ENCODE data around the gene APBA1. TPM values are rescaled to one million over a fixed set of nuclear protein-coding genes. Genes with fewer than 3 reads are reported as not detected.

Gene APBA1
- total RNA-seq, 2 experiments from 2014 or later, result 0.47 to 1.4 TPM

DNA sequence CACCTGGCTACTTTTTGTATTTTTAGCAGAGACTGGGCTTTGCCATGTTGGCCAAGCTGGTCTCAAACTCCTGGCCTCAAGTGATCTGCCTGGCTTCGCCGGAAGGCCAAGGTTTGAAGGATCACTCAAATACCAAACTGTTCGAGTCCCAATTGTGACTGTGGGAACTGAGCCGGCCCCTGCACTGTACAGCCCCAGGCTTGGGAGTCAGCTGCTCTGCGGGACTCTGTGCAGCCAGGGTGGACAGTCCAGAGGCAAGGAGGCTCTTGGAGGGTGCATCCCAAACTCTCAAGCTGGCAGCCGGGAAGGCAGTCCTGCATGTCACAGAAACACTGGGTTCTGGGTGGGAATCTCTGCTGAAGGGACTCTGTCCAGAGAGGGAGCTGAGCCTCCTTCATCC is 238.2 kb downstream of the APBA1 start:
- no peaks in the 10 kb centered on the region for H3K4me1 Mint-ChIP-seq (ENCODE audit: low read depth)
- H3K4me1 ChIP-seq (ENCODE audit: insufficient read depth, low read length), result no peaks in the 10 kb centered on the region
- no peaks in the 10 kb centered on the region for H3K9me3 ChIP-seq (ENCODE audit: control insufficient read depth in 1 of 2, insufficient read depth in 1 of 2, low read length in 2 of 2)
- H3K27me3 ChIP-seq (ENCODE audit: control insufficient read depth in 1 of 2, insufficient read depth in 2 of 2, low read length in 2 of 2), result no peaks in the 10 kb centered on the region
- CTCF ChIA-PET, result interaction anchor here (0.7 kb wide), 1 partner anchor 12 kb away, joined by 4 read pairs; no protein-coding TSS in a partner anchor
- ATAC-seq (ENCODE audit: poor library complexity) (no peak), DNase-seq (no peak)
- H3K27me3 Mint-ChIP-seq, result no peaks in the 10 kb centered on the region
- H3K27ac ChIP-seq (ENCODE audit: low read depth in 1 of 2, low read length in 2 of 2), result no peak overlapping the region
- H3K9me3 Mint-ChIP-seq, result no peaks in the 10 kb centered on the region
- no peaks in the 10 kb centered on the region for H3K36me3 Mint-ChIP-seq (ENCODE audit: low read depth)
- H3K4me3 Mint-ChIP-seq, result no peak overlapping the region
- intact Hi-C loops (cut with DNase I, micrococcal nuclease), result no loop called here
- no peak for TF ChIP-seq CTCF (IDR thresholded peaks at IDR 0.05)
- no peaks in the 10 kb centered on the region for H3K36me3 ChIP-seq (ENCODE audit: insufficient read depth, low read length)
- H3K27ac Mint-ChIP-seq, result no peak overlapping the region
- H3K4me3 ChIP-seq (ENCODE audit: low read length), result no peak overlapping the region
- POLR2A ChIA-PET, result no interaction called here

DNA sequence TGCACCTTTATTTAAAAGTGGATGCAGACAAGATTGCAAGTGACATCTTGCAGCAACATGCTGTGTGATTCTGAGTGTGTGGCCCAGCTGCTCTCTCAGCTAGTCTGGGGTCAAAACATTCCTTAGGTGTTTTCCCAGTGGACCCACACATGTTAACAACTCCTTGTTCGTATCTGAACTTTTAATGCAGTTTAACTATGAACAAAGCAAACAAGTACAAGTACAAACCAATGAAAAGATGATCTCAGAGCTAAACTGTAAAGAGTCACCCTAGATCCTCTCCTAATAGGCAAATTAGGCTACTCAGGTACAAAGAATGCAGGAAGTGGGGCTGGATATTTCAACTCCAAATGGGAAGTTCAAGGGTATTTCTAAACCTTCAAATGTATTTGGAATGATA is 238.8 kb downstream of the APBA1 start:
- Mint-ChIP-seq H3K9me3 (no peaks in the 10 kb centered on the region), H3K36me3 (ENCODE audit: low read depth) (no peaks in the 10 kb centered on the region), H3K4me3 (no peak overlapping the region), H3K27ac (no peak overlapping the region), H3K4me1 (ENCODE audit: low read depth) (no peaks in the 10 kb centered on the region), H3K27me3 (no peaks in the 10 kb centered on the region)
- H3K36me3 ChIP-seq (ENCODE audit: insufficient read depth, low read length), result no peaks in the 10 kb centered on the region
- H3K9me3 ChIP-seq (ENCODE audit: control insufficient read depth in 1 of 2, insufficient read depth in 1 of 2, low read length in 2 of 2), result no peaks in the 10 kb centered on the region
- CTCF ChIA-PET, result interaction anchor here (0.7 kb wide), 1 partner anchor 11 kb away, joined by 4 read pairs; no protein-coding TSS in a partner anchor
- H3K27ac ChIP-seq (ENCODE audit: low read depth in 1 of 2, low read length in 2 of 2), result no peak overlapping the region
- no peak overlapping the region for H3K4me3 ChIP-seq (ENCODE audit: low read length)
- DNase-seq (no peak), ATAC-seq (ENCODE audit: poor library complexity) (no peak)
- intact Hi-C loops (cut with DNase I, micrococcal nuclease), result no loop called here
- H3K27me3 ChIP-seq (ENCODE audit: control insufficient read depth in 1 of 2, insufficient read depth in 2 of 2, low read length in 2 of 2), result no peaks in the 10 kb centered on the region
- TF ChIP-seq CTCF (IDR thresholded peaks at IDR 0.05), result no peak
- H3K4me1 ChIP-seq (ENCODE audit: insufficient read depth, low read length), result no peaks in the 10 kb centered on the region
- POLR2A ChIA-PET, result no interaction called here

DNA sequence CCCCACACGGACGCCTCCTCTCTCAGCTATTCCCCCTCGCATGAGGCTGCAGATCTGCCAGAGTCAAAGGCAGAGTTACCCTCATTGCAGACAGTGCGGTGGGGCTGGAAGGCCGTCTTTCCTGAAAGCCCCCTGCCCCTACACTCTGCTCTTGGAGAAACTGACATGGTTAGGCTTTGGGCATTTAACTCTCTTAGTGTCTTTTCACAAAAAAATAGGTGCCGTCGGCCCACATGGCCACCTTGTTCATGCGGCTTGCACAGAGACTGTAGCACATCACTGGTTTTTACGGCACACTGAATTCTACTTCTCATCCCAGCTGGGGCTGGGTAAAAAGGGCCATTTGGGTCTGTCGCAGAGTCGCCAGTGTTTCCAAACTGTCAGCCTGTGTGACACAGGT is 239.5 kb downstream of the APBA1 start:
- H3K27me3 Mint-ChIP-seq, result no peaks in the 10 kb centered on the region
- no peak overlapping the region for H3K4me3 Mint-ChIP-seq
- ChIA-PET CTCF (no interaction called here), POLR2A (no interaction called here)
- H3K36me3 Mint-ChIP-seq (ENCODE audit: low read depth), result no peaks in the 10 kb centered on the region
- ATAC-seq (ENCODE audit: poor library complexity) (no peak), DNase-seq (no peak)
- Histone ChIP-seq H3K4me3 (ENCODE audit: low read length) (no peak overlapping the region), H3K4me1 (ENCODE audit: insufficient read depth, low read length) (no peaks in the 10 kb centered on the region), H3K27me3 (ENCODE audit: control insufficient read depth in 1 of 2, insufficient read depth in 2 of 2, low read length in 2 of 2) (no peaks in the 10 kb centered on the region), H3K27ac (ENCODE audit: low read depth in 1 of 2, low read length in 2 of 2) (no peak overlapping the region), H3K36me3 (ENCODE audit: insufficient read depth, low read length) (no peaks in the 10 kb centered on the region), H3K9me3 (ENCODE audit: control insufficient read depth in 1 of 2, insufficient read depth in 1 of 2, low read length in 2 of 2) (no peaks in the 10 kb centered on the region)
- no peaks in the 10 kb centered on the region for H3K4me1 Mint-ChIP-seq (ENCODE audit: low read depth)
- no peak overlapping the region for H3K27ac Mint-ChIP-seq
- H3K9me3 Mint-ChIP-seq, result no peaks in the 10 kb centered on the region
- no peak for TF ChIP-seq CTCF (IDR thresholded peaks at IDR 0.05)
- intact Hi-C loops (cut with DNase I, micrococcal nuclease), result no loop called here

All from CD4-positive, alpha-beta T cell (primary cell).